ENCODE measurements around the gene SMAD9. TPM values are rescaled to one million over a fixed set of nuclear protein-coding genes. Genes with fewer than 3 reads are reported as not detected.

SMAD9 gene
- polyA plus RNA-seq, 1 of the 3 experiments (the other 2 are of a cell fraction) = 3.1 TPM

GRCh38 chr13:36880961-36881360, 39.1 kb downstream of the SMAD9 start:
- Histone ChIP-seq H3K9me3 (no peaks in the 10 kb centered on the region), H4K20me1 (ENCODE audit: insufficient read depth) (no peaks in the 10 kb centered on the region), H3K4me1 (ENCODE audit: control insufficient read depth in 1 of 2, insufficient read depth in 2 of 2, low read depth in 1 of 2, low read length in 1 of 2) (peaks cover 5 to 8% of the 10 kb centered on the region in 2 experiments; a peak in 3 of 4 replicates), H3K4me2 (no peak overlapping the region), H3K4me3 (ENCODE audit: low read depth in 2 of 2, low read length in 1 of 2) (no peak overlapping the region), H3K36me3 (replicated peaks in 1 of 2; ENCODE audit: control insufficient read depth in 1 of 2, insufficient read depth in 2 of 2, low read length in 1 of 2) (peaks cover 7 to 16% of the 10 kb centered on the region in 2 experiments), H3K27me3 (ENCODE audit: insufficient read depth) (no peaks in the 10 kb centered on the region), H3K27ac (ENCODE audit: low read depth in 2 of 2, low read length in 1 of 2) (no peak overlapping the region), H3F3A (replicated peaks; ENCODE audit: insufficient read depth) (no peaks in the 10 kb centered on the region), H2AFZ (ENCODE audit: low read depth) (no peak overlapping the region), H3K9me2 (no peaks in the 10 kb centered on the region), H3K79me2 (ENCODE audit: insufficient read depth) (peaks cover 61% of the 10 kb centered on the region; the same call in 1 of the 2 replicates), H3K9ac (no peak overlapping the region)
- CTCF ChIA-PET = interaction anchor here (1.6 kb wide), 1 partner anchor 23 kb away, joined by 5 read pairs; no protein-coding TSS in a partner anchor
- no peak for TF ChIP-seq REST (IDR thresholded peaks at IDR 0.05; ENCODE audit: low read depth, low read length)
- TF ChIP-seq GABPA (IDR thresholded peaks at IDR 0.05; ENCODE audit: low read depth) = no peak
- 77% methylated on average over 2 of the region's 2 CpGs for WGBS (ENCODE audit: low lambda C conversion rate)
- POLR2A ChIA-PET = no interaction called here
- DNase-seq = no peak

GRCh38 chr13:36879218-36879938, 40.7 kb downstream of the SMAD9 start:
- Histone ChIP-seq H3K36me3 (replicated peaks in 1 of 2; ENCODE audit: control insufficient read depth in 1 of 2, insufficient read depth in 2 of 2, low read length in 1 of 2) (peaks cover 7 to 21% of the 10 kb centered on the region in 2 experiments), H3K9me2 (no peaks in the 10 kb centered on the region), H3K4me1 (ENCODE audit: control insufficient read depth in 1 of 2, insufficient read depth in 2 of 2, low read depth in 1 of 2, low read length in 1 of 2) (peaks cover 7 to 15% of the 10 kb centered on the region in 2 experiments; a peak in 3 of 4 replicates), H3K27ac (ENCODE audit: low read depth in 2 of 2, low read length in 1 of 2) (no peak overlapping the region), H3K79me2 (ENCODE audit: insufficient read depth) (peaks cover 53% of the 10 kb centered on the region; the same call in 1 of the 2 replicates), H4K20me1 (ENCODE audit: insufficient read depth) (no peaks in the 10 kb centered on the region), H3K9ac (no peak overlapping the region), H3K9me3 (no peaks in the 10 kb centered on the region), H3K27me3 (ENCODE audit: insufficient read depth) (no peaks in the 10 kb centered on the region), H3F3A (replicated peaks; ENCODE audit: insufficient read depth) (no peaks in the 10 kb centered on the region), H2AFZ (ENCODE audit: low read depth) (no peak overlapping the region), H3K4me3 (ENCODE audit: low read depth in 2 of 2, low read length in 1 of 2) (no peak overlapping the region), H3K4me2 (no peak overlapping the region)
- TF ChIP-seq RFX5 (IDR thresholded peaks at IDR 0.05; ENCODE audit: low read length) = no peak
- ChIA-PET CTCF (interaction anchor here (1.5 to 1.9 kb wide), 3 partner anchors 11 to 102 kb away, joined by 4 to 8 read pairs (median 5); no protein-coding TSS in a partner anchor), POLR2A (no interaction called here)
- WGBS (ENCODE audit: low lambda C conversion rate) = 93% methylated on average over 31 of the region's 34 CpGs
- DNase-seq = no peak

- peaks cover 6 to 9% of the 10 kb centered on the region in 2 experiments; a peak in 3 of 4 replicates for H3K4me1 ChIP-seq (ENCODE audit: control insufficient read depth in 1 of 2, insufficient read depth in 2 of 2, low read depth in 1 of 2, low read length in 1 of 2)
- H2AFZ ChIP-seq (ENCODE audit: low read depth) = no peak overlapping the region
- no peaks in the 10 kb centered on the region for H3K27me3 ChIP-seq (ENCODE audit: insufficient read depth)
- H3F3A ChIP-seq (replicated peaks; ENCODE audit: insufficient read depth) = no peaks in the 10 kb centered on the region
- H3K27ac ChIP-seq (ENCODE audit: low read depth in 2 of 2, low read length in 1 of 2) = no peak overlapping the region; a peak in 2 of 4 replicates
- H3K4me3 ChIP-seq (ENCODE audit: low read depth in 2 of 2, low read length in 1 of 2) = no peak overlapping the region
- no peaks in the 10 kb centered on the region for H3K9me2 ChIP-seq
- H4K20me1 ChIP-seq (ENCODE audit: insufficient read depth) = no peaks in the 10 kb centered on the region
- WGBS (ENCODE audit: low lambda C conversion rate) = 58% methylated on average over 4 of the region's 4 CpGs
- H3K79me2 ChIP-seq (ENCODE audit: insufficient read depth) = peaks cover 35% of the 10 kb centered on the region; the same call in 1 of the 2 replicates
- ChIA-PET CTCF (interaction anchor here (1.6 kb wide), 1 partner anchor 18 kb away, joined by 7 read pairs; no protein-coding TSS in a partner anchor), POLR2A (no interaction called here)
- peak; percentile 41 for DNase-seq
- no peak overlapping the region for H3K4me2 ChIP-seq
- peaks cover 17 to 37% of the 10 kb centered on the region in 2 experiments for H3K36me3 ChIP-seq (replicated peaks in 1 of 2; ENCODE audit: control insufficient read depth in 1 of 2, insufficient read depth in 2 of 2, low read length in 1 of 2)
- TF ChIP-seq MXI1 (IDR thresholded peaks at IDR 0.05; ENCODE audit: low read depth, low read length) (peak; percentile 63; the same call in 1 of the 2 replicates), FOSL2 (IDR thresholded peaks at IDR 0.05; ENCODE audit: borderline replicate concordance, low read depth) (no peak), GATA2 (CRISPR knock-in tag; IDR thresholded peaks at IDR 0.05) (peak; percentile 73)
- no peaks in the 10 kb centered on the region for H3K9me3 ChIP-seq
- no peak overlapping the region for H3K9ac ChIP-seq
These were observed 44.1 kb downstream of the SMAD9 start for GRCh38 chr13:36875961-36876360.
